ENCODE results near the gene PARVB. TPM values are rescaled to one million over a fixed set of nuclear protein-coding genes. Genes with fewer than 3 reads are reported as not detected.
A peak's percentile ranks its signal among the peaks of the same experiment; 100 is the strongest.

PARVB gene
- total RNA-seq, 1 donor from 2014 or later = 49.3 TPM

- Histone ChIP-seq H3K27me3 (no peaks in the 10 kb centered on the region), H3K27ac (no peak overlapping the region), H3K36me3 (peaks cover 72% of the 10 kb centered on the region), H3K4me3 (no peak overlapping the region), H3K4me1 (no peaks in the 10 kb centered on the region), H3K9me3 (no peaks in the 10 kb centered on the region)
- intact Hi-C loops (cut with DNase I) = loop anchor here (5.0 kb wide), 1 partner anchor 633 kb away; no protein-coding TSS in a partner anchor
- no peak for TF ChIP-seq CTCF (IDR thresholded peaks at IDR 0.05)
- DNase-seq (peak; percentile 49), ATAC-seq (no peak)
Measured at GRCh38 chr22:43994416-43994815, 29.7 kb upstream of the PARVB start.

GRCh38 chr22:43995057-43995685 is 28.9 kb upstream of the PARVB start:
- Histone ChIP-seq H3K27ac (no peak overlapping the region), H3K27me3 (no peaks in the 10 kb centered on the region), H3K9me3 (no peaks in the 10 kb centered on the region), H3K36me3 (peaks cover 66% of the 10 kb centered on the region), H3K4me1 (no peaks in the 10 kb centered on the region), H3K4me3 (peak overlapping the region; percentile 32)
- TF ChIP-seq CTCF (IDR thresholded peaks at IDR 0.05) = no peak
- DNase-seq = peak; percentile 51
- ATAC-seq = no peak
- intact Hi-C loops (cut with DNase I) = no loop called here

- intact Hi-C loops (cut with DNase I) = no loop called here
- H3K4me1 ChIP-seq = no peaks in the 10 kb centered on the region
- H3K4me3 ChIP-seq = peak overlapping the region; percentile 32
- TF ChIP-seq CTCF (IDR thresholded peaks at IDR 0.05) = no peak
- peak overlapping the region; percentile 56 for H3K27ac ChIP-seq
- no peak for DNase-seq
- no peak for ATAC-seq
- H3K36me3 ChIP-seq = peaks cover 60% of the 10 kb centered on the region
- H3K9me3 ChIP-seq = no peaks in the 10 kb centered on the region
- H3K27me3 ChIP-seq = no peaks in the 10 kb centered on the region
Measured at GRCh38 chr22:43995798-43996169, 28.3 kb upstream of the PARVB start.

- ATAC-seq = peak; percentile 81
- H3K4me3 ChIP-seq = peak overlapping the region; percentile 32
Measured at GRCh38 chr22:43996170-43996980, 27.7 kb upstream of the PARVB start.

GRCh38 chr22:43996981-43997265 is 27.2 kb upstream of the PARVB start:
- intact Hi-C loops (cut with DNase I) = no loop called here
- Histone ChIP-seq H3K36me3 (peaks cover 51% of the 10 kb centered on the region), H3K27me3 (no peaks in the 10 kb centered on the region), H3K27ac (no peak overlapping the region), H3K9me3 (no peaks in the 10 kb centered on the region), H3K4me3 (no peak overlapping the region), H3K4me1 (no peaks in the 10 kb centered on the region)
- no peak for TF ChIP-seq CTCF (IDR thresholded peaks at IDR 0.05)
- ATAC-seq (no peak), DNase-seq (peak; percentile 46)

More at GRCh38 chr22:43996170-43996980, 27.7 kb upstream of the PARVB start:
- Histone ChIP-seq H3K27ac (peak overlapping the region; percentile 56), H3K27me3 (no peaks in the 10 kb centered on the region), H3K4me1 (no peaks in the 10 kb centered on the region), H3K36me3 (peaks cover 56% of the 10 kb centered on the region), H3K9me3 (no peaks in the 10 kb centered on the region)
- TF ChIP-seq CTCF (IDR thresholded peaks at IDR 0.05) = no peak
- peak; percentile 83 for DNase-seq
- intact Hi-C loops (cut with DNase I) = no loop called here

Data from upper lobe of right lung (tissue), 1 donor.